ENCODE results near the gene THG1L. TPM values are rescaled to one million over a fixed set of nuclear protein-coding genes. Genes with fewer than 3 reads are reported as not detected.

Gene THG1L
- total RNA-seq, 2 donors from 2014 or later, result 7.5 to 9.5 TPM

DNA sequence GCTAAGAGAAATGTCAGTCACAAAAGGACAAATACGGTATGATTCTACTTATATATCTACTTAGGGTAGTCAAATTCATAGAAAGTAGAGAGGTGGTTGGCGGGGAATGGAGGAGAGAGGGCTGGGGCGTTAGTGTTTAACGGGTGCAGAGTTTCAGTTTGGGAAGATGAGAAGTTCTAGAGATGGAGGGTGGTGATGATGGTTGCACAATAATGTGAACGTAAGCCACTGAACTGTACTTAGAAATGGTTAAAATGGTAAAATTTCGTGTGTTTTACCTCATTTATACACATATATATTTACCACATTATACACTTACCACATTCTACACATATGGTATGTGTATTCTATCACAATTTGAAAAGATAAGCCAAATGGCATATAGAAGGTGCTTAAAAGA, 48.0 kb downstream of the THG1L start:
- DNase-seq (ENCODE audit: low spot score) (no peak), ATAC-seq (ENCODE audit: insufficient number of reproducible peaks, low FRiP score, low read depth) (no peak)
- no peaks in the 10 kb centered on the region for H3K36me3 ChIP-seq
- TF ChIP-seq, protein P1, sequence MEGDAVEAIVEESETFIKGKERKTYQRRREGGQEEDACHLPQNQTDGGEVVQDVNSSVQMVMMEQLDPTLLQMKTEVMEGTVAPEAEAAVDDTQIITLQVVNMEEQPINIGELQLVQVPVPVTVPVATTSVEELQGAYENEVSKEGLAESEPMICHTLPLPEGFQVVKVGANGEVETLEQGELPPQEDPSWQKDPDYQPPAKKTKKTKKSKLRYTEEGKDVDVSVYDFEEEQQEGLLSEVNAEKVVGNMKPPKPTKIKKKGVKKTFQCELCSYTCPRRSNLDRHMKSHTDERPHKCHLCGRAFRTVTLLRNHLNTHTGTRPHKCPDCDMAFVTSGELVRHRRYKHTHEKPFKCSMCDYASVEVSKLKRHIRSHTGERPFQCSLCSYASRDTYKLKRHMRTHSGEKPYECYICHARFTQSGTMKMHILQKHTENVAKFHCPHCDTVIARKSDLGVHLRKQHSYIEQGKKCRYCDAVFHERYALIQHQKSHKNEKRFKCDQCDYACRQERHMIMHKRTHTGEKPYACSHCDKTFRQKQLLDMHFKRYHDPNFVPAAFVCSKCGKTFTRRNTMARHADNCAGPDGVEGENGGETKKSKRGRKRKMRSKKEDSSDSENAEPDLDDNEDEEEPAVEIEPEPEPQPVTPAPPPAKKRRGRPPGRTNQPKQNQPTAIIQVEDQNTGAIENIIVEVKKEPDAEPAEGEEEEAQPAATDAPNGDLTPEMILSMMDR (IDR thresholded peaks at IDR 0.05), result no peak
- no peaks in the 10 kb centered on the region for H3K4me1 ChIP-seq (ENCODE audit: control insufficient read depth in 1 of 2, low read depth in 2 of 2)
- H3K4me3 ChIP-seq, result no peak overlapping the region
- no peak overlapping the region for H3K27ac ChIP-seq
- no peaks in the 10 kb centered on the region for H3K27me3 ChIP-seq (replicated peaks; ENCODE audit: insufficient read depth)
- no peaks in the 10 kb centered on the region for H3K9me3 ChIP-seq

DNA sequence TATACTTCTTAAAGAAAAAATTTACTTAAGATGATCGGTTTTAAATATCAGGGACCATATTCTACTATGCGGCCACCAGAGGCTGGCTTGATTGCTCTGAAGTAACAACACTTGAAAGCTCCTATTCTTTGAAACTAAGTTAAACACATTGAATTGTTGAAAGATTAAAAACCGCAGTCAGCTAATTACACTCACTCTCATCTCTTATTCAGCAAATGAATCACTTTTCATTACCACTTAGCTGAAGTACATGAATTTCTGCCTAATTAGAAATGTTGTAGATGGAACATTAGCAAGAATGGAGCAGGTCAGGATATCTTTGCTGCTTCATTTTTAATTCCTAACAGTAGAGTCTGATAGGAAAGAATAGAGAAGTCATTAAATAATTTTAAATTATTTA, 54.6 kb downstream of the THG1L start:
- DNase-seq (ENCODE audit: low spot score), result no peak
- no peak for ATAC-seq (ENCODE audit: insufficient number of reproducible peaks, low FRiP score, low read depth)
- Histone ChIP-seq H3K9me3 (no peaks in the 10 kb centered on the region), H3K36me3 (no peaks in the 10 kb centered on the region), H3K27me3 (replicated peaks; ENCODE audit: insufficient read depth) (no peaks in the 10 kb centered on the region), H3K27ac (no peak overlapping the region), H3K4me3 (no peak overlapping the region), H3K4me1 (ENCODE audit: control insufficient read depth in 1 of 2, low read depth in 2 of 2) (no peaks in the 10 kb centered on the region)
- TF ChIP-seq, protein P1 (IDR thresholded peaks at IDR 0.05), result no peak

Other genes with a start within 250 kb of the THG1L start
- gene ADAM19, start 155.6 kb upstream of the THG1L start, total RNA-seq, result 10 to 100 TPM in 1 of 2 donors, 1 to 10 TPM in 1; 9.9 to 46.1 TPM
- not detected for gene SOX30, start 79.0 kb upstream of the THG1L start, total RNA-seq
- not detected for gene C5orf52, start 59.9 kb upstream of the THG1L start, total RNA-seq
- 1 to 10 TPM; 5.3 to 6.8 TPM for gene LSM11, start 12.3 kb downstream of the THG1L start, total RNA-seq
- gene CLINT1, start 127.7 kb downstream of the THG1L start, total RNA-seq, result 10 to 100 TPM; 66.3 to 84.0 TPM